Activated CD4-positive, alpha-beta T cell treated with anti-CD3 and anti-CD28 coated beads for 36 hours (primary cell): ENCODE results near the gene PRSS12. TPM values are rescaled to one million over a fixed set of nuclear protein-coding genes. Genes with fewer than 3 reads are reported as not detected.

ENCODE experiments used
- ATAC-seq: fragments of 200-7000 bp; cut with Tn5 transposase; one replicate; pipeline ENCODE4 v1.10.0; 2021; ENCODE audit warnings: mild to moderate bottlenecking, moderate library complexity
- CTCF ChIA-PET: fragments of 350-600 bp; sonication (Branson Sonifier 250); formaldehyde crosslinking; loops from one replicate; lab custom pipeline; 2021; ENCODE audit warnings: antibody characterized with exemption; lab: Charles Lee
- POLR2A ChIA-PET: fragments of 350-600 bp; sonication (Branson Sonifier 250); formaldehyde crosslinking; loops from one replicate; lab custom pipeline; 2021; ENCODE audit warnings: antibody characterized with exemption, inconsistent platforms; lab: Charles Lee
- DNase-seq: peaks from one replicate; pipeline ENCODE4 v3.0.0-alpha.2; 2020
- H3K27ac Mint-ChIP-seq: one replicate; pipeline ENCODE4 v1.8.0; 2021; ENCODE audit warnings: mixed read lengths
- H3K27me3 Mint-ChIP-seq: one replicate; pipeline ENCODE4 v1.8.0; 2021; ENCODE audit warnings: mixed read lengths
- H3K36me3 Mint-ChIP-seq: one replicate; pipeline ENCODE4 v1.8.0; 2021; ENCODE audit warnings: low read depth, mixed read lengths
- H3K4me1 Mint-ChIP-seq: one replicate; pipeline ENCODE4 v1.8.0; 2021; ENCODE audit warnings: mixed read lengths
- H3K4me3 Mint-ChIP-seq: one replicate; pipeline ENCODE4 v1.8.0; 2021; ENCODE audit warnings: mild to moderate bottlenecking, moderate library complexity, mixed read lengths
- H3K9me3 Mint-ChIP-seq: one replicate; pipeline ENCODE4 v1.8.0; 2021; ENCODE audit warnings: low read depth, mixed read lengths
- intact Hi-C, 2 experiments: fragments of 100-400 bp; cut with DNase I in 1 of 2; cut with micrococcal nuclease in 1 of 2; formaldehyde crosslinking; loops; one replicate each; pipeline versions ENCODE4 v1.14.2 to v1.15.1; 2022 to 2024; cut with DNase I, micrococcal nuclease
- total RNA-seq, 2 experiments: library from RNA; stranded (reverse); gene quantifications; one replicate each; pipeline ENCODE4 v1.2.3, GENCODE V29; 2021

PRSS12 gene
- total RNA-seq, 2 experiments from 2014 or later = not detected

DNA sequence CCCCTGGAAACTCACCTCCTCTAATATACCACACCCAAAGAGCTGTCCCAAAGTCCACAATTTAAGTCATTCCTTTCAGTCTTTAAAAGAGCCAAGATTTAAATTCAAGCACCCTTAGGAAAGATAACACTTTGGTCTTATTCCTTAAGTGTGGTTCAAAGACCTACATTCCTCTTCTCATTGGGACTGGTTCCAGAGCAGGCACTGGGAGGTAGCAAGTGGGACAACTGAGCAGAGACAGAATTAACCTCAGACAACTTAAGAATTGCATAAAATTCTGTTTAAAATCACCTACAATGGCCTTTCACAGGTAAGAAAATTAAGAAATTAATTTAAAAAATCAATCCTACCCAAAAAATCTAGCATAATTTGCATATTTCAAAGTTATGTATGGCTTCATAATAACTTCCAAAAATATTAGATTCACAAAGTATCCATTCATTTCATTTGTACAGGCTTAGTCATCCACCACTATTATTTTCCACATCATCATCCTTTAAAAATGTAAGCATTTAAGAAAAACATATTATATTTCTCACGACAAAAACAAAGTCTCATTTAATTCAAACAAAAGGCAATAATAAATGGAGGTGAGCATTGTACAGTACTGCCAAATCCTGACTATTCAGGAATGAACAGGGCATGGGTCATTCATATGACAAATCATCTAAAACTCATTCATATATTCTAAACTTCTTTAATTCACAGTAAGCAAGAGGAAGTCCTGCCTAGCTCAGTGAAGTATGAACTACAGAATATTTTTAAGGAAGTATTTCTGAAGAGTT lies 13.6 kb downstream of the PRSS12 start:
- no peaks in the 10 kb centered on the region for H3K36me3 Mint-ChIP-seq
- DNase-seq (no peak), ATAC-seq (no peak)
- ChIA-PET POLR2A (no interaction called here), CTCF (interaction anchor here (0.9 kb wide), 2 partner anchors 14 to 24 kb away, joined by 3 read pairs; partner anchors contain the start of gene PRSS12)
- peaks cover 2% of the 10 kb centered on the region for H3K27me3 Mint-ChIP-seq
- no peak overlapping the region for H3K27ac Mint-ChIP-seq
- H3K4me3 Mint-ChIP-seq = no peak overlapping the region
- H3K4me1 Mint-ChIP-seq = no peaks in the 10 kb centered on the region
- intact Hi-C loops = no loop called here
- no peaks in the 10 kb centered on the region for H3K9me3 Mint-ChIP-seq

DNA sequence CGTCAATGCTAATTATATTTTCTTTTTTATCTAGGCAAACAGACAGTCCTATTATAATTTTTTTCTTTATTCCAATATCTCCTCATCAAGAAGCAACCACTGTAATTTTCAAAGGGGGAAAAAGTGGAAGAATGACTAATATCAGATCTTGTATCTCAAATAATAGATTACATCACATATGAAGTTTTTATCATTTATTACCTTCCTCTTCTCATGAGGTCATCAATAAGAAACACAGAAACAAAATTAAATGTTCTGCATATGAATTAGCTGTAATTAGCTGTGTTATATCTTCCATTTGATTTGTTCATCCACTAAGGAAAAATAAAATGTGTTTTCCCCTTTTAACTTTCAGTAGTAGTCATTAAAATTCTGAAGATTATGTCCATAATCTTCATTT lies 14.3 kb downstream of the PRSS12 start:
- Mint-ChIP-seq H3K27me3 (peaks cover 2% of the 10 kb centered on the region), H3K36me3 (no peaks in the 10 kb centered on the region), H3K27ac (no peak overlapping the region), H3K9me3 (no peaks in the 10 kb centered on the region), H3K4me1 (no peaks in the 10 kb centered on the region), H3K4me3 (no peak overlapping the region)
- ATAC-seq = no peak
- intact Hi-C loops = no loop called here
- ChIA-PET CTCF (no interaction called here), POLR2A (no interaction called here)
- DNase-seq = no peak

DNA sequence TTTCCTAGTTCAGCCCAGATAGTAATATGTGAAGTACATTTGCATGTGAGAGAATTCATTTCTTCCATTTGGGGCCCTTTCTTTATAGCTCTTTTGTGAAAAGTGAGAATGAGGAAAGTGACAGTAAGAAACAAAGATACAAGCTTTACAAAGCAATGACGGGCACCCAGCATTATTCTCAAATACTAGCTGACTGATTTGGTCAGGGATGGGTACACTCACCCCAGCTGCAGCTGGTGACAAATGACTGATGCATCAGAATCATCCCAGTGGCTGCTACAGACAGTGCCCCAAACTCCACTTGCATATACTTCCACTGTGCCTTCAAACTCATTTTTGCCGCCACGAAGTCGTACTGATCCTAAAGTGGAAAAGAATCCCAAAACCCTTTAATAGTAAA lies 14.8 kb downstream of the PRSS12 start:
- no peak overlapping the region for H3K27ac Mint-ChIP-seq
- no peak for DNase-seq
- H3K27me3 Mint-ChIP-seq = peaks cover 2% of the 10 kb centered on the region
- no peaks in the 10 kb centered on the region for H3K4me1 Mint-ChIP-seq
- no peaks in the 10 kb centered on the region for H3K9me3 Mint-ChIP-seq
- peak; percentile 26 for ATAC-seq
- no peaks in the 10 kb centered on the region for H3K36me3 Mint-ChIP-seq
- H3K4me3 Mint-ChIP-seq = no peak overlapping the region
- CTCF ChIA-PET = interaction anchor here (1.0 kb wide), 1 partner anchor 21 kb away, joined by 3 read pairs; no protein-coding TSS in a partner anchor
- POLR2A ChIA-PET = no interaction called here
- intact Hi-C loops = no loop called here

- ATAC-seq = no peak
- Mint-ChIP-seq H3K27ac (no peak overlapping the region), H3K4me3 (no peak overlapping the region), H3K9me3 (no peaks in the 10 kb centered on the region), H3K27me3 (peaks cover 2% of the 10 kb centered on the region), H3K36me3 (no peaks in the 10 kb centered on the region), H3K4me1 (no peaks in the 10 kb centered on the region)
- intact Hi-C loops = no loop called here
- ChIA-PET POLR2A (no interaction called here), CTCF (interaction anchor here (0.6 to 1.0 kb wide), 2 partner anchors 17 to 113 kb away, joined by 3 to 4 read pairs; partner anchors contain the start of gene PRSS12)
- no peak for DNase-seq
Observed at GRCh38 chr4:118335774-118336173, 17.0 kb downstream of the PRSS12 start.

DNA sequence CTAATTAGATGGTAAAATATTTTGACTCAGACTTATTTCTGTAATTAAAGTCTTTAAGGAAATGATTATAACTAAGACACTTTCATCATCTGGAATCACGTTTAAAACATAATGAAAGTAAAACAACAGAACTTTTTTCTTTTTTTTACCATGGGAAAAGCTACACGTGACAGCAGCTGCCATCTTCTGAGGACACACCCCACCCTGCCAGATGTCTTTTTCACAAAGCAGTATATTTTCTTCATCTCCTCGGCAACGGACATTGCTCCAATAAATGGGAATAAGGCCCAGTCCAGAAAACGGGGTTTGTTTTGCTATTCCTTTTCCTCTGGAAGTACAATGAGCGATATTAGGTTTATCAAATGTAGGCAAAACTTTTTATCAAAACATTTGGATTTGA lies 17.5 kb downstream of the PRSS12 start:
- no peak for ATAC-seq
- no peak for DNase-seq
- Mint-ChIP-seq H3K27me3 (peaks cover 2% of the 10 kb centered on the region), H3K4me3 (no peak overlapping the region), H3K4me1 (no peaks in the 10 kb centered on the region), H3K36me3 (no peaks in the 10 kb centered on the region), H3K9me3 (no peaks in the 10 kb centered on the region), H3K27ac (no peak overlapping the region)
- CTCF ChIA-PET = no interaction called here
- intact Hi-C loops = no loop called here
- POLR2A ChIA-PET = no interaction called here

DNA sequence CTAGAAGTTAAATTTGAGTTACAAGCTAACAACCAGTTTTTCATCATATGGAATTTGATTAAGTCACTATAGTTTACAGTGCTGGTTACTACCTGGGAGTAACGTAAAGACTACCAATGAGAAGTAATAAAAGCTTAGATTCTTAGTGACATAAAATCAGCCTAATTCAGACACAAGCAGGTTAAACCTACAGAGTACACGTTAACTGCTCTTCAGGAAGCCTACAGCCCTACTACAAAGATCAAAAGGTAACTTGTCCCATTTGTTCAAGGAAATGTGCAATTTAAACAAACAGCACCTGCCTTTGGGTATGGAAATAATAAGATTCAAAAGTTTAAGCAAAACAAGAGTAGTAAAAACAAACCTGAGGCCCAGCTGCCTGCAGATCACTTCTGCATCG lies 21.5 kb downstream of the PRSS12 start:
- POLR2A ChIA-PET = no interaction called here
- ATAC-seq = no peak
- intact Hi-C loops = no loop called here

GRCh38 chr4:118329849-118330248 lies 23.0 kb downstream of the PRSS12 start:
- H3K4me1 Mint-ChIP-seq = no peaks in the 10 kb centered on the region
- intact Hi-C loops = no loop called here
- DNase-seq (no peak), ATAC-seq (no peak)
- ChIA-PET POLR2A (no interaction called here), CTCF (no interaction called here)
- H3K36me3 Mint-ChIP-seq = no peaks in the 10 kb centered on the region
- H3K27ac Mint-ChIP-seq = no peak overlapping the region
- peaks cover 2% of the 10 kb centered on the region for H3K27me3 Mint-ChIP-seq
- no peaks in the 10 kb centered on the region for H3K9me3 Mint-ChIP-seq
- H3K4me3 Mint-ChIP-seq = no peak overlapping the region

More for the DNA sequence above, 21.5 kb downstream of the PRSS12 start:
- DNase-seq = no peak
- Mint-ChIP-seq H3K4me3 (no peak overlapping the region), H3K27ac (no peak overlapping the region), H3K36me3 (no peaks in the 10 kb centered on the region), H3K27me3 (peaks cover 2% of the 10 kb centered on the region), H3K4me1 (no peaks in the 10 kb centered on the region), H3K9me3 (no peaks in the 10 kb centered on the region)
- CTCF ChIA-PET = no interaction called here

DNA sequence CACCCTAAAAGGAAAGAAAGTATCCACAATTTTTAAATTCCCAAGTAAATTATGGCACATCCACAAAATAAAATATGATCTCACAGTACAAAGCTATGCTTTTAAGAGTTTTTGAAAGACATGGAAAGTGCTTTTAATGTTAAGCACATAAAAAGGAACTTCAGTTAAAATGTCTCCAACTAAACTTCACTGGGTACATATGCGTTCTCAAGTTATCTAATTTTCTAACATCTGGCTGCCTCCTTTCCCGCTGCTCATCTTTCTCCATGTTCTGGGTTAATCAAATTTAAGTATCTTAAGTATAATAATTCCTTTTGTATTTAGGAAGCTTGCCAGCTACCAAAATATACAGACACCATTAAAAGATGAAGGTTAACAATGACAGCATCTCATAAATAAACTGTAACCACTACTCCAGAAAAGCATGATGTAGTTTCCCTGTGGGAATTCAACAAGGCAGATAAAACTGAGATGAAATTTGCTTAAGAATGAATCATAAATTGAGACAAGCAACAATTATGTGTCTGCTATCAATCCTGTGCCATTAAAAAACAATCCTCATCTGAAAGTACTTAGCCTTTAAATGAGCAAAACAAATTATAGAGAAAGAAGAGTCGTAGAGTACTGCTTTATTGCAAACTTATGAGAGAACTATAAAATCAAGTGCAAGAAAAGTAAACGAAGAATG lies 25.1 kb downstream of the PRSS12 start:
- no peak overlapping the region for H3K4me3 Mint-ChIP-seq
- H3K36me3 Mint-ChIP-seq = no peaks in the 10 kb centered on the region
- ChIA-PET CTCF (no interaction called here), POLR2A (no interaction called here)
- no peaks in the 10 kb centered on the region for H3K9me3 Mint-ChIP-seq
- peaks cover 4% of the 10 kb centered on the region for H3K27me3 Mint-ChIP-seq
- H3K4me1 Mint-ChIP-seq = no peaks in the 10 kb centered on the region
- no peak for ATAC-seq
- no peak for DNase-seq
- H3K27ac Mint-ChIP-seq = no peak overlapping the region
- intact Hi-C loops = no loop called here

DNA sequence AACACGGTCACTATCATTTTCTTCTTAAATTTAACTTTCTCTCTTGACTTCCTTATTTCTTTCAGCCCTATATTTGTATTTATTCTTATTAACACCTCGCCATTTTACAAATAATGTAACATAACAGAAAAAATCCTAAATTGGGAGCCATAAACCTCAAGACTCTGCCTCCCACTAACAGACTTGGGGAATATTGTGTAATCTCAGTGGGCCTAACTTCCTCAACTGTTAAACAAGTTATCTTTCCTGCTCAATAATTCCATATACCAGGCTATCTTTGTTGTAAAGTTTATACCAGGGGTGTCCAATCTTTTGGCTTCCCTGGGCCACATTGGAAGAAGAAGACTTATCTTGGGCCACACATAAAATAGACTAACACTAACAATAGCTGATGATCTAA lies 26.2 kb downstream of the PRSS12 start:
- ChIA-PET POLR2A (no interaction called here), CTCF (no interaction called here)
- intact Hi-C loops = no loop called here
- peaks cover 4% of the 10 kb centered on the region for H3K27me3 Mint-ChIP-seq
- no peaks in the 10 kb centered on the region for H3K36me3 Mint-ChIP-seq
- H3K27ac Mint-ChIP-seq = no peak overlapping the region
- no peak for ATAC-seq
- H3K4me3 Mint-ChIP-seq = no peak overlapping the region
- no peak for DNase-seq
- H3K9me3 Mint-ChIP-seq = no peaks in the 10 kb centered on the region
- H3K4me1 Mint-ChIP-seq = no peaks in the 10 kb centered on the region

DNA sequence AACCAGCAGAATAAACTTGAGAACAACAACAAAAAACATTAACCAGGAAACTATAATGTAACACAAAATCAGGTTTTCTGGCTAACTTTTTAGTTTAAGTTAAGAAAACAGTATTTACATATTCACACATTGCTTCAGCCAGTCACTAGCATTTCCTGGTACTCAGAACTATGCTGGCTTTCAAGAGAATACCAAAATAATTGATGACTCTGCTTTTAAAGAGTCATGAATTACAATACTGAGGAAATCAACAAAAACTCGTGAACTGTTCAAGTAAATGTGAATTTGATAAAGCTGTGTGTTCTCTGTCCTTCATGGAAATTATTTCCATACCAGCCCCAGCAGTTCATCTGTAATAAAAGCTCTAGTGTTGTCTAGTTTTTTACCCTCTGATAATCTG lies 27.4 kb downstream of the PRSS12 start:
- H3K4me1 Mint-ChIP-seq = no peaks in the 10 kb centered on the region
- no peak for DNase-seq
- ChIA-PET POLR2A (no interaction called here), CTCF (interaction anchor here (0.7 to 1.3 kb wide), 2 partner anchors 17 to 72 kb away, joined by 3 read pairs; no protein-coding TSS in a partner anchor)
- no peak for ATAC-seq
- H3K27ac Mint-ChIP-seq = no peak overlapping the region
- H3K36me3 Mint-ChIP-seq = no peaks in the 10 kb centered on the region
- H3K27me3 Mint-ChIP-seq = peaks cover 9% of the 10 kb centered on the region
- intact Hi-C loops = no loop called here
- no peaks in the 10 kb centered on the region for H3K9me3 Mint-ChIP-seq
- no peak overlapping the region for H3K4me3 Mint-ChIP-seq

- Mint-ChIP-seq H3K4me3 (no peak overlapping the region), H3K27me3 (peaks cover 17% of the 10 kb centered on the region), H3K4me1 (no peaks in the 10 kb centered on the region), H3K27ac (no peak overlapping the region), H3K36me3 (no peaks in the 10 kb centered on the region), H3K9me3 (no peaks in the 10 kb centered on the region)
- intact Hi-C loops = no loop called here
- no peak for ATAC-seq
- no peak for DNase-seq
- POLR2A ChIA-PET = no interaction called here
- CTCF ChIA-PET = no interaction called here
Observed at GRCh38 chr4:118322831-118323502, 29.8 kb downstream of the PRSS12 start.
